Suppressor macrophage treated with lipopolysaccharide for 1 hour (primary cell): ENCODE data around the gene SORL1.
A peak's percentile ranks its signal among the peaks of the same experiment; 100 is the strongest.
"Not testable (repeated sequence)": the region's sequence is repeated elsewhere in the genome, so short reads cannot be mapped to it uniquely, and the experiment has no call there.

Experiments used
- DNase-seq, 3 donors: peaks; one replicate each; pipeline ENCODE4 v3.0.0-alpha.2; 2020 to 2022

SORL1 gene

GRCh38 chr11:121451986-121452608 lies at the start of gene SORL1:
TSS of gene SORL1 (plus strand) at chr11:121452314. CDS start at chr11:121452332, 18 bp downstream.
- peak; percentile 55 to 78 (median 63) for DNase-seq

GRCh38 chr11:121405646-121406045 lies 46.5 kb upstream of the SORL1 start:
- DNase-seq = peak; percentile 18 to 66 (median 57)

- no peak for DNase-seq
Measured at GRCh38 chr11:121406291-121406690, 45.8 kb upstream of the SORL1 start.

GRCh38 chr11:121408830-121409229 lies 43.3 kb upstream of the SORL1 start:
- no peak for DNase-seq

- DNase-seq = not testable (repeated sequence)
Measured at GRCh38 chr11:121410041-121410440, 42.1 kb upstream of the SORL1 start.

- not testable (repeated sequence) for DNase-seq
Measured at GRCh38 chr11:121411330-121411729, 40.8 kb upstream of the SORL1 start.

GRCh38 chr11:121412000-121412587 lies 40.0 kb upstream of the SORL1 start:
- no peak for DNase-seq

GRCh38 chr11:121412711-121413415 lies 39.3 kb upstream of the SORL1 start:
- DNase-seq = no peak

- peak; percentile 26 to 57 (median 53) for DNase-seq
Measured at GRCh38 chr11:121414141-121414913, 37.8 kb upstream of the SORL1 start.

- DNase-seq = peak; percentile 67 to 78 (median 77)
Measured at GRCh38 chr11:121415856-121416255, 36.3 kb upstream of the SORL1 start.

- DNase-seq = peak; percentile 86 to 89 (median 88)
Measured at GRCh38 chr11:121417055-121417551, 35.0 kb upstream of the SORL1 start.

GRCh38 chr11:121417607-121418006 lies 34.5 kb upstream of the SORL1 start:
- no peak for DNase-seq

- DNase-seq = peak; percentile 84 to 95 (median 90)
Measured at GRCh38 chr11:121418625-121419114, 33.4 kb upstream of the SORL1 start.

- DNase-seq = no peak
Measured at GRCh38 chr11:121419836-121420235, 32.3 kb upstream of the SORL1 start.

GRCh38 chr11:121420398-121420797 lies 31.7 kb upstream of the SORL1 start:
- no peak for DNase-seq

GRCh38 chr11:121421149-121421901 lies 30.8 kb upstream of the SORL1 start:
- DNase-seq = peak; percentile 77 to 91 (median 86)

GRCh38 chr11:121422675-121423074 lies 29.4 kb upstream of the SORL1 start:
- peak; percentile 42 to 60 (median 44) for DNase-seq

GRCh38 chr11:121425828-121426227 lies 26.3 kb upstream of the SORL1 start:
- DNase-seq = no peak

- DNase-seq = peak; percentile 55 to 76 (median 61)
Measured at GRCh38 chr11:121426476-121427399, 25.4 kb upstream of the SORL1 start.

GRCh38 chr11:121427400-121427744 lies 24.7 kb upstream of the SORL1 start:
- no peak for DNase-seq

GRCh38 chr11:121429556-121429955 lies 22.6 kb upstream of the SORL1 start:
- DNase-seq = peak in 2 of 3 donors; percentile 39 to 61
